H1 (cell line): ENCODE measurements around the gene TSHR. TPM values are rescaled to one million over a fixed set of nuclear protein-coding genes. Genes with fewer than 3 reads are reported as not detected.

Source experiments
- CTCF ChIA-PET: fragments of 300-600 bp; sonication (Branson Sonifier 250); formaldehyde crosslinking; loops from one replicate; lab custom pipeline; 2021; ENCODE audit not compliant: partially characterized antibody; lab: Charles Lee
- POLR2A ChIA-PET: fragments of 300-600 bp; sonication (Branson Sonifier 250); formaldehyde crosslinking; loops from one replicate; lab custom pipeline; 2021; ENCODE audit warnings: inconsistent platforms; ENCODE audit not compliant: partially characterized antibody; lab: Charles Lee
- DNase-seq, 2 experiments: peaks; one replicate each; pipeline versions ENCODE4 v3.0.0 to v3.0.0-alpha.2; 2010 to 2022; ENCODE audit warnings: low spot score in 2 of 2, low read depth in 1 of 2, mixed read lengths in 1 of 2
- FAIRE-seq: peaks from 2 replicates; lab custom pipeline; 2011; peaks lifted over from hg19 to GRCh38; lab: Jason Lieb, UNC
- H2AFZ ChIP-seq: 2 replicates; pipeline ENCODE4 v1.8.1; 2012; ENCODE audit warnings: low read length, inconsistent platforms
- H2AK5ac ChIP-seq: 2 replicates; pipeline ENCODE4 v1.6.1; 2013; ENCODE audit warnings: low read depth, low read length
- H2BK120ac ChIP-seq: replicated peaks from 2 replicates; pipeline ENCODE3; 2013; ENCODE audit warnings: low read depth, low read length, inconsistent platforms
- H2BK12ac ChIP-seq: 2 replicates; pipeline ENCODE4 v1.6.1; 2013; ENCODE audit warnings: low read depth, low read length
- H2BK15ac ChIP-seq: 2 replicates; pipeline ENCODE4 v1.6.1; 2013; ENCODE audit warnings: low read length
- H2BK20ac ChIP-seq: 2 replicates; pipeline ENCODE4 v1.6.1; 2013; ENCODE audit warnings: low read length
- H2BK5ac ChIP-seq: 2 replicates; pipeline ENCODE4 v1.6.1; 2013; ENCODE audit warnings: low read depth, low read length
- H3K14ac ChIP-seq: 2 replicates; pipeline ENCODE4 v1.6.1; 2013; ENCODE audit warnings: inconsistent platforms; ENCODE audit not compliant: insufficient read length
- H3K18ac ChIP-seq: 2 replicates; pipeline ENCODE4 v1.6.1; 2013; ENCODE audit warnings: low read length; ENCODE audit errors: extremely low read depth
- H3K23ac ChIP-seq: 2 replicates; pipeline ENCODE4 v1.6.1; 2013; ENCODE audit warnings: inconsistent platforms; ENCODE audit not compliant: insufficient read length
- H3K23me2 ChIP-seq: 2 replicates; pipeline ENCODE4 v1.6.1; 2013; ENCODE audit warnings: low read depth, low read length
- H3K27ac ChIP-seq: 2 replicates; pipeline ENCODE4 v1.6.1; 2011; ENCODE audit warnings: low read depth, low read length, inconsistent platforms
- H3K27me3 ChIP-seq, 4 experiments: replicated peaks in 1 of 4; 1 replicate in 1 of 4; 2 replicates in 3 of 4; pipeline versions ENCODE4 v1.6.1 to v1.8.1; 2011 to 2013; ENCODE audit warnings: low read length in 3 of 4, mild to moderate bottlenecking in 3 of 4, inconsistent platforms in 2 of 4, mixed read lengths in 2 of 4, moderate library complexity in 1 of 4; ENCODE audit not compliant: control insufficient read depth in 3 of 4, insufficient read depth in 3 of 4; ENCODE audit errors: extremely low read depth in 1 of 4
- H3K36me3 ChIP-seq, 4 experiments: 2 replicates each; pipeline versions ENCODE4 v1.6.1 to v1.8.1; 2011 to 2013; ENCODE audit warnings: mild to moderate bottlenecking in 4 of 4, low read length in 3 of 4, moderate library complexity in 2 of 4, control low read depth in 1 of 4, inconsistent platforms in 1 of 4; ENCODE audit not compliant: insufficient read depth in 4 of 4, control insufficient read depth in 2 of 4
- H3K4ac ChIP-seq: replicated peaks from 2 replicates; pipeline ENCODE3; 2013; ENCODE audit warnings: low read length, low read depth, mixed read lengths, inconsistent platforms; ENCODE audit not compliant: insufficient read length
- H3K4me1 ChIP-seq, 4 experiments: replicated peaks in 1 of 4; 1 replicate in 1 of 4; 2 replicates in 3 of 4; pipeline versions ENCODE4 v1.6.1 to v1.8.1; 2011 to 2013; ENCODE audit warnings: low read length in 3 of 4, inconsistent platforms in 2 of 4, mixed read lengths in 1 of 4; ENCODE audit not compliant: insufficient read depth in 4 of 4, control insufficient read depth in 3 of 4
- H3K4me2 ChIP-seq, 2 experiments: 2 replicates each; pipeline versions ENCODE4 v1.6.1 to v1.8.1; 2011 to 2013; ENCODE audit warnings: low read depth in 2 of 2, low read length in 2 of 2, control low read depth in 1 of 2, inconsistent platforms in 1 of 2, mild to moderate bottlenecking in 1 of 2; ENCODE audit not compliant: insufficient read depth in 1 of 2
- H3K4me3 ChIP-seq, 4 experiments: fragments of 200-600, 300-600 bp in 1 of 4; sonication (generic), shearing (Covaris generic), sonication (Bioruptor Twin) in 1 of 4; 2 replicates each; pipeline versions ENCODE4 v1.5.1 to v1.8.1; 2011 to 2016; ENCODE audit warnings: low read length in 4 of 4, low read depth in 3 of 4, control low read depth in 2 of 4, inconsistent platforms in 2 of 4, mild to moderate bottlenecking in 2 of 4, mixed read lengths in 1 of 4, moderate library complexity in 1 of 4; ENCODE audit not compliant: insufficient read depth in 2 of 4; ENCODE audit errors: extremely low read depth in 1 of 4
- H3K56ac ChIP-seq: replicated peaks from 2 replicates; pipeline ENCODE3; 2013; ENCODE audit warnings: low read depth, mild to moderate bottlenecking, mixed read lengths, low read length, inconsistent platforms; ENCODE audit not compliant: insufficient read length
- H3K79me1 ChIP-seq: 2 replicates; pipeline ENCODE4 v1.6.1; 2013; ENCODE audit warnings: low read depth, low read length, control low read depth
- H3K79me2 ChIP-seq, 2 experiments: 2 replicates each; pipeline versions ENCODE4 v1.6.1 to v1.8.1; 2012 to 2013; ENCODE audit warnings: low read length in 2 of 2, mild to moderate bottlenecking in 2 of 2, inconsistent platforms in 1 of 2; ENCODE audit not compliant: insufficient read depth in 2 of 2, control insufficient read depth in 1 of 2
- H3K9ac ChIP-seq, 4 experiments: replicated peaks in 1 of 4; 1 replicate in 1 of 4; 2 replicates in 3 of 4; pipeline versions ENCODE4 v1.6.1 to v1.8.1; 2011 to 2013; ENCODE audit warnings: low read depth in 3 of 4, low read length in 3 of 4, control low read depth in 2 of 4, mild to moderate bottlenecking in 2 of 4, moderate library complexity in 2 of 4, inconsistent platforms in 1 of 4; ENCODE audit errors: extremely low read depth in 1 of 4
- H3K9me3 ChIP-seq, 2 experiments: 2 replicates each; pipeline versions ENCODE4 v1.6.1 to v1.8.1; 2012 to 2013; ENCODE audit warnings: mild to moderate bottlenecking in 2 of 2, moderate library complexity in 2 of 2, control low read depth in 1 of 2, inconsistent platforms in 1 of 2, low read depth in 1 of 2, low read length in 1 of 2, mixed read lengths in 1 of 2; ENCODE audit not compliant: insufficient read depth in 2 of 2
- H4K20me1 ChIP-seq, 2 experiments: replicated peaks in 1 of 2; 2 replicates each; pipeline versions ENCODE3 to v1.8.1; 2011 to 2013; ENCODE audit warnings: inconsistent platforms in 2 of 2, low read length in 2 of 2, mild to moderate bottlenecking in 1 of 2; ENCODE audit not compliant: insufficient read depth in 2 of 2, control insufficient read depth in 1 of 2
- H4K5ac ChIP-seq: 2 replicates; pipeline ENCODE4 v1.6.1; 2013; ENCODE audit warnings: low read length, low read depth, mixed read lengths, inconsistent platforms; ENCODE audit not compliant: insufficient read length
- H4K8ac ChIP-seq: 2 replicates; pipeline ENCODE4 v1.8.0; 2013; ENCODE audit warnings: mild to moderate bottlenecking, moderate library complexity, low read length, inconsistent platforms; ENCODE audit not compliant: insufficient read depth; ENCODE audit errors: extremely low read depth
- H4K91ac ChIP-seq: replicated peaks from 2 replicates; pipeline ENCODE3; 2013; ENCODE audit warnings: low read length, mixed read lengths, inconsistent platforms; ENCODE audit not compliant: insufficient read length
- CEBPB ChIP-seq: IDR thresholded peaks from 2 replicates; pipeline ENCODE4 v1.6.1; 2012; ENCODE audit warnings: low read depth, low read length
- KDM1A ChIP-seq: fragments of 200-600, 300-600 bp; sonication (generic); IDR thresholded peaks from 2 replicates; pipeline ENCODE4 v1.7.1; 2016; ENCODE audit warnings: mild to moderate bottlenecking, low read length, borderline replicate concordance
- NRF1 ChIP-seq: IDR thresholded peaks from 2 replicates; pipeline ENCODE4 v1.6.1; 2011; ENCODE audit warnings: mild to moderate bottlenecking, low read depth, low read length, improper control_type of control experiment
- WGBS, 2 experiments: shearing (Covaris generic) in 1 of 2; methylation state at CpG; one replicate each; pipeline versions ENCODE4 v1.1.6 to v1.1.7; 2013 to 2015; ENCODE audit warnings: low lambda C conversion rate in 2 of 2, mixed read lengths in 2 of 2, inconsistent platforms in 1 of 2, low coverage in 1 of 2, missing lambda C conversion rate in 1 of 2; ENCODE audit not compliant: insufficient replicate concordance in 2 of 2, insufficient coverage in 1 of 2, insufficient read length in 1 of 2; ENCODE audit errors: extremely low coverage in 1 of 2, missing lambda C conversion rate in 1 of 2; 5-methylcytosine and 5-hydroxymethylcytosine counted together
- polyA plus RNA-seq, 7 experiments: library from polyadenylated mRNA; depleted of rRNA in 3 of 7; stranded (reverse) in 5 of 7; unstranded in 2 of 7; fragments of >200 nt in 5 of 7; fragments of 200-250 nt in 2 of 7; gene quantifications; 1 replicate in 5 of 7; 2 replicates in 1 of 7; 4 replicates in 1 of 7; pipeline versions ENCODE4 v1.2.1 to v1.2.3, GENCODE V29; 2011 to 2013; ENCODE audit warnings: missing spikeins in 2 of 7, mixed read lengths in 2 of 7
- total RNA-seq: library from RNA; stranded (reverse); fragmentation: NEBNext Ultra II Directional; extraction: Animal tissue kit (Norgen Biotek cat#: 25700); gene quantifications from 2 replicates; pipeline ENCODE4 v1.2.1, GENCODE V29; 2021

The TSHR gene
- total and polyA plus RNA-seq, 2 of the 8 experiments (the other 6 are each of a cell fraction or from before 2014, with no cell fraction given): 0.27 TPM; not detected in 1

DNA sequence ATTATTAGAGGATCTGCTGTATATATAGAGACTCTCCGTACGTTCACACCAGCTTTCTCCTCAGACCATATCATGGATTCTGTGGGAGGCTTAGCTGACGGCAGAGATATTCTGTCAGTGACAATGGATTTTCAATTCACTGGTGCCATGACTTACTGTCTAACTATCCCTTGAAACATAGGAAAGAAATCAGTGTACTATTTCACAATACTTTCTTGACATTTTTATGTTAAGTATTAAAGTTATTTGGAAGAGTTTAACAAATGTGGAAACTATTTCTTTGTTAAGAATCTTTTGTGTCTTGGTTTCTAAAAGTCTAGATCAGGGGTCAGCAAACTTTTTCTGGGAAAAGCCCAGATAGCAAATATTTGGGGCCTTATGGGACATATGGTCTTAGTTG is 146.8 kb downstream of the TSHR start:
- POLR2A ChIA-PET: no interaction called here
- no peak overlapping the region for H4K91ac ChIP-seq
- H3K79me1 ChIP-seq: no peaks in the 10 kb centered on the region
- H3K18ac ChIP-seq: no peak overlapping the region
- H3K4me2 ChIP-seq: no peak overlapping the region
- no peaks in the 10 kb centered on the region for H3K23me2 ChIP-seq
- no peak overlapping the region for H3K14ac ChIP-seq
- no peak overlapping the region for H3K4me3 ChIP-seq
- H4K8ac ChIP-seq: no peak overlapping the region
- TF ChIP-seq KDM1A: no peak
- TF ChIP-seq NRF1: no peak
- no peak for TF ChIP-seq CEBPB
- no peak overlapping the region for H2BK12ac ChIP-seq
- H3K23ac ChIP-seq: no peak overlapping the region
- H3K27ac ChIP-seq: no peak overlapping the region
- H3K36me3 ChIP-seq: no peaks in the 10 kb centered on the region
- no peak overlapping the region for H2BK20ac ChIP-seq
- no peaks in the 10 kb centered on the region for H3K9me3 ChIP-seq
- H2BK120ac ChIP-seq: no peak overlapping the region
- H3K4me1 ChIP-seq: no peaks in the 10 kb centered on the region
- H4K20me1 ChIP-seq: no peaks in the 10 kb centered on the region
- DNase-seq (no peak), FAIRE-seq (no peak)
- CTCF ChIA-PET: interaction anchor here (1.4 kb wide), 1 partner anchor 9 kb away, joined by 6 read pairs; no protein-coding TSS in a partner anchor
- H3K9ac ChIP-seq: no peak overlapping the region
- H3K79me2 ChIP-seq: no peaks in the 10 kb centered on the region
- H4K5ac ChIP-seq: no peak overlapping the region
- H3K4ac ChIP-seq: no peak overlapping the region
- no peak overlapping the region for H2BK15ac ChIP-seq
- 92% methylated on average over 3 of the region's 3 CpGs; no CpG with 5 or more reads in 1 of the 2 experiments for WGBS, 2 experiments
- H3K27me3 ChIP-seq: no peaks in the 10 kb centered on the region
- no peak overlapping the region for H3K56ac ChIP-seq
- H2BK5ac ChIP-seq: no peak overlapping the region
- H2AFZ ChIP-seq: no peak overlapping the region
- no peak overlapping the region for H2AK5ac ChIP-seq
